Activated CD4-positive, alpha-beta memory T cell treated with anti-CD3 and anti-CD28 coated beads, Interleukin-2, amount 10 ng/mL, durations not matched to agents 7 days and 5 days (primary cell): Measurements from ENCODE around the gene ADAM12. TPM values are rescaled to one million over a fixed set of nuclear protein-coding genes. Genes with fewer than 3 reads are reported as not detected.
"Not testable (repeated sequence)": the region's sequence is repeated elsewhere in the genome, so short reads cannot be mapped to it uniquely, and the experiment has no call there.

Experiments used
- CTCF ChIA-PET: fragments of 350-600 bp; sonication (Branson Sonifier 250); formaldehyde crosslinking; loops from one replicate; lab custom pipeline; 2021; ENCODE audit warnings: antibody characterized with exemption, inconsistent platforms; lab: Charles Lee
- POLR2A ChIA-PET: fragments of 350-600 bp; sonication (Branson Sonifier 250); formaldehyde crosslinking; loops from one replicate; lab custom pipeline; 2021; ENCODE audit warnings: antibody characterized with exemption; lab: Charles Lee
- DNase-seq: peaks from one replicate; pipeline ENCODE4 v3.0.0-alpha.2; 2020
- H3K27ac Mint-ChIP-seq: one replicate; pipeline ENCODE4 v1.8.0; 2021; ENCODE audit warnings: mild to moderate bottlenecking, mixed read lengths
- H3K27me3 Mint-ChIP-seq: one replicate; pipeline ENCODE4 v1.8.0; 2021; ENCODE audit warnings: mixed read lengths
- H3K36me3 Mint-ChIP-seq: one replicate; pipeline ENCODE4 v1.8.0; 2021; ENCODE audit warnings: low read depth, mixed read lengths
- H3K4me1 Mint-ChIP-seq: one replicate; pipeline ENCODE4 v1.8.0; 2021; ENCODE audit warnings: mixed read lengths
- H3K4me3 Mint-ChIP-seq: one replicate; pipeline ENCODE4 v1.8.0; 2021; ENCODE audit warnings: mild to moderate bottlenecking, mixed read lengths
- H3K9me3 Mint-ChIP-seq: one replicate; pipeline ENCODE4 v1.8.0; 2021; ENCODE audit warnings: mixed read lengths
- total RNA-seq, 2 experiments: library from RNA; stranded (reverse); gene quantifications; one replicate each; pipeline ENCODE4 v1.2.3, GENCODE V29; 2021

Gene ADAM12
- total RNA-seq, 2 experiments from 2014 or later: 1.2 to 1.3 TPM

DNA sequence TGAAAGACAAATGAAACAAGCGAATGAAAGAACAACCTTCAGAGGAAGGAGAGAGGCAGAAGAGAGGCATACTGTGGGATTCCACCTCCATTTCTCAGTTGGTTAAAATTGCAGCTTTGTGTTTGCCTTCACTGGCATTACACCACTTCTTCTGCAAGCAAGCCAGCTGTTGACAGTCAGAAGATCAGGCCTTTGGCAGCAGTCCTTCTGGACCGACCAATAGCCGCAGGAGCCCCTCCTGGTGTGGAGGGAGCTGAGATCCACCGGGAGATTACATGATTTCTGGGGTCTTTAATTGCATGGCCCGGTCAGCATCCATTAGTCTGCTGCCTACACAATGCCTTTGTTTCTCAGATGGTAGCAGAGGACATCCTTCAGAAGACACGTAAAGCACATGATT lies 206.7 kb downstream of the ADAM12 start:
- H3K9me3 Mint-ChIP-seq: no peaks in the 10 kb centered on the region
- no peaks in the 10 kb centered on the region for H3K36me3 Mint-ChIP-seq

DNA sequence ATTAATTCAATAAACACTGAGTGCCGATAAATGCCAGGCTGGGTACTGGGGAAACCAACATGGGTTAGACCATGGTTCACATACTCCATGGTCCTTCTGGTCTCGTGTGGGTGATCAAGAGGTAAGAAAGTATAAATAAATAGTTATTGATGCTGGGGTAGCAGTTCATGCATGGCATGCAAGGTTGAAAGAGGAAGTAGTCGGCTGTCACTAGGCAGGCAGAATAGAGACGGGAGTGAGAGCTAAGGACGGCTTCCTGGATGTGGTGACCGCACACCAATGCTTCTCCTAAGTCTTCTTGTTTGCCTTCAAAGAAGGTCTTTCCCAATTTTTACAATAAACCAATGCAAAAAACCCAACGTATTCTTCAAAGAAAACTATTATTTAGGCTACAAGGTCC lies 208.6 kb downstream of the ADAM12 start:
- no peak overlapping the region for H3K4me3 Mint-ChIP-seq
- H3K9me3 Mint-ChIP-seq: no peaks in the 10 kb centered on the region
- no peak for DNase-seq
- H3K4me1 Mint-ChIP-seq: no peaks in the 10 kb centered on the region
- no peak overlapping the region for H3K27ac Mint-ChIP-seq
- no peaks in the 10 kb centered on the region for H3K27me3 Mint-ChIP-seq
- POLR2A ChIA-PET: no interaction called here
- CTCF ChIA-PET: interaction anchor here (0.6 kb wide), 1 partner anchor 623 kb away, joined by 3 read pairs; no protein-coding TSS in a partner anchor
- no peaks in the 10 kb centered on the region for H3K36me3 Mint-ChIP-seq

More for the DNA sequence above, 206.7 kb downstream of the ADAM12 start:
- ChIA-PET POLR2A (no interaction called here), CTCF (no interaction called here)
- DNase-seq: no peak
- H3K27ac Mint-ChIP-seq: no peak overlapping the region
- H3K27me3 Mint-ChIP-seq: no peaks in the 10 kb centered on the region
- no peak overlapping the region for H3K4me3 Mint-ChIP-seq
- H3K4me1 Mint-ChIP-seq: no peaks in the 10 kb centered on the region

DNA sequence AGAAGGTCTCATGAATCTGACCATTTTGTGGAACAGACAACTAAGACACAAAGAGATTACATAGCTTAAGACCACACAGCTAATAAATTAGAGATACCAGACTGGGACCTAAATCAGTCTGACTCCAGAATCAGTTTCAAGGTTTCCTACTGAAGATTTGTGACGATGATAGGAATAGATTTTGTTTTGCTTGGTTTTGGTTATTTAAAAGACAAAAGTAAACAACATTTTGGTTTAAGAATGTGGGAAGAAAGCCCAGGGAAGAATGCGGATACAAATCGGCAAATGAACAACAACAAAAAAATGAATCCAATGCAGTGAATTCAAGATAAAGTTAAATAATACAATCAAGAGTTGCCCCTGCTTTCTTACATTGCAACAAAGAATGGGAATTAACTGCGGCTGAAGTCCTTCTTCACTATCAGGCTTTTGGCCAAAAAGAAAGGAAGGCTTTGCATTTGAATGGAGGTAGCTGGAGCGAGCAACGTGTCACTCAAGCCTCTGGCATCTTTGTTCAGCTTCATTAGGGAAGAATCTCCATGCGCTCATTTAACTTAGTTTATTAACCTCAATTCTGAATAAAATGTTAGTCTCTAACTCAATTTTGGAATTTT lies 210.8 kb downstream of the ADAM12 start:
- H3K36me3 Mint-ChIP-seq: no peaks in the 10 kb centered on the region
- POLR2A ChIA-PET: no interaction called here
- CTCF ChIA-PET: no interaction called here
- DNase-seq: no peak
- H3K27ac Mint-ChIP-seq: no peak overlapping the region
- H3K27me3 Mint-ChIP-seq: no peaks in the 10 kb centered on the region
- peaks cover 4% of the 10 kb centered on the region for H3K9me3 Mint-ChIP-seq
- no peak overlapping the region for H3K4me3 Mint-ChIP-seq
- H3K4me1 Mint-ChIP-seq: no peaks in the 10 kb centered on the region

DNA sequence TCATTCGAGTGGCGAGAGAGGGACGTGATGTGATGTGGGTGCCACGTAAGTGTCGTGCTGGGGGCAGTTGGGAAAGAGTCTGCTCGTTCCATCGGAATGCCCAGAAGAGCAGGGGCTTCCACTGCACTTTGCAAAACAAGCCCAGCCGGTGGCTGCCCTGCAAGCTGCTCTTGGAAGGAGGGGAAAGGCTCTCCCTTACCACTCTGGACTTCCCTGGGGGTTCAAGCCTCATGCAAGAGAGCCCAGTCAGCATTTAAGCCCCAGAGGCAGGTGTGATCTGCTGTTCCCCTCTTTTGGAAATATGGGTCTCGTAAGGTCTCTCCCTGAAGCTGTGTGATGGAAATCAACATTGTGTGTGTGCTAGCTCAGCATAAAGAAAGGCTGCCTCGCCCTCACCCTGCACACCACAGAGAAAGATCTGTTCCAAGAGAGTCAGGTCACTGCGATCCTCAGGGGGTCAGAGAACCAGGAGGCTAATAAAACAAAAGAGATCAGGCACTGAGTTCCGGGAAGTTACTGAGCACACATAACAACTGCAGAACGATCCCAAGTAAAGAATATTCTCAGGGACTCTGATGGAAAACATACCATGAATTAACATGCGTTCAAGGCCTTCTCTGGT lies 212.5 kb downstream of the ADAM12 start:
- H3K27ac Mint-ChIP-seq: no peak overlapping the region
- no peak overlapping the region for H3K4me3 Mint-ChIP-seq
- H3K4me1 Mint-ChIP-seq: no peaks in the 10 kb centered on the region
- no peaks in the 10 kb centered on the region for H3K27me3 Mint-ChIP-seq
- CTCF ChIA-PET: no interaction called here
- DNase-seq: no peak
- POLR2A ChIA-PET: no interaction called here
- H3K36me3 Mint-ChIP-seq: no peaks in the 10 kb centered on the region
- peaks cover 4% of the 10 kb centered on the region for H3K9me3 Mint-ChIP-seq

DNA sequence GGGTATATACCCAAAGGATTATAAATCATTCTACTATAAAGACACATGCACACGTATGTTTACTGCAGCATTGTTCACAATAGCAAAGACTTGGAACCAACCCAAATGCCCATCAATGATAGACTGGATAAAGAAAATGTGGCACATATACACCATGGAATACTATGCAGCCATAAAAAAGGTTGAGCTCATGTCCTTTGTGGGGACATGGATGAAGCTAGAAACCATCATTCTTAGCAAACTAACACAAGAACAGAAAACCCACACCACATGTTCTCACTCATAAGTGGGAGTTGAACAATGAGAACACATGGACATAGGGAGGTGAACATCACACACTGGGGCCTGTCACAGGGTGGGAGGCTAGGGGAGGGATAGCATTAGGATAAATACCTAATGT lies 215.5 kb downstream of the ADAM12 start:
- H3K27me3 Mint-ChIP-seq, DNase-seq, H3K9me3 Mint-ChIP-seq, H3K4me1 Mint-ChIP-seq, H3K4me3 Mint-ChIP-seq, H3K36me3 Mint-ChIP-seq, POLR2A ChIA-PET, CTCF ChIA-PET, H3K27ac Mint-ChIP-seq: not testable (repeated sequence)

DNA sequence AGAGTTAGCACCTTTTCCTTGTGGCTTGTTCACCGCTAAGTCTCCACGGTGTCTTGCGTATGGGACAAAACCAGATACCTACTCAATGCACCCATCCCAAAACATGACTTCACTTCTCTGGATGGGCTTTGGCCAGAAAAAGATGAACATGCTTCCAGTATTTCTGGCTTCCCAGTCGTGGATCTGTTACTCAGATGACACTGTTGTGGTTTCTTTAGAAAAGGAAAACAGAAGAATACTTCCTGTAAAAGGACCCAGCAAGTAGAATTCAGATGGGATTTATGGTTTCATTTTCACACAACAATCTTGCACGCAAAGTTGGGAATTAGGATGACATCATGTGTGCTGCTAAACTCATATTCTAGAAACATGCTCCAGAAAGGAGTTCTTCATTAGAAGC lies 216.7 kb downstream of the ADAM12 start:
- Mint-ChIP-seq H3K27me3 (no peaks in the 10 kb centered on the region), H3K9me3 (peaks cover 7% of the 10 kb centered on the region), H3K36me3 (no peaks in the 10 kb centered on the region), H3K4me3 (no peak overlapping the region), H3K4me1 (no peaks in the 10 kb centered on the region), H3K27ac (no peak overlapping the region)
- no peak for DNase-seq
- POLR2A ChIA-PET: no interaction called here
- CTCF ChIA-PET: no interaction called here

DNA sequence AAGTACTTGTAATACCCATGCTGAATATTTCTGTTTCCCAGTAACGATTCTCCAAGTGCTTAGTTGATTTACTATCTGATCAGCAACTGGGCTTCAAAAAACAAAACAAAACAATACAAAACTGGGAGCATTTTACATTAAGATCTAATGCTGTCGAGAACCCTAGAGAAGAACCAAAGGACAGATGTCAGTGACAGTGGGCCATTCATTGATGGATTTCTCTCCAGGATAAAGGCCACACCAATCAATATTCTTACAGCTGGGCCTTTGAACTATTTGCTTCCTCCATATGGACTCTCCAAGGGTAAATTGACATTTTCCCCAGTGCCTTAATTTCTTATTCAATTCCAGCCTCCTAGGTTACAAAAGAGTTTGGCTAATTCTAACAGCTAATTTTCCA lies 217.5 kb downstream of the ADAM12 start:
- no peak overlapping the region for H3K4me3 Mint-ChIP-seq
- ChIA-PET CTCF (no interaction called here), POLR2A (no interaction called here)
- no peaks in the 10 kb centered on the region for H3K27me3 Mint-ChIP-seq
- DNase-seq: no peak
- H3K9me3 Mint-ChIP-seq: peaks cover 7% of the 10 kb centered on the region
- no peaks in the 10 kb centered on the region for H3K36me3 Mint-ChIP-seq
- H3K4me1 Mint-ChIP-seq: no peaks in the 10 kb centered on the region
- H3K27ac Mint-ChIP-seq: no peak overlapping the region

DNA sequence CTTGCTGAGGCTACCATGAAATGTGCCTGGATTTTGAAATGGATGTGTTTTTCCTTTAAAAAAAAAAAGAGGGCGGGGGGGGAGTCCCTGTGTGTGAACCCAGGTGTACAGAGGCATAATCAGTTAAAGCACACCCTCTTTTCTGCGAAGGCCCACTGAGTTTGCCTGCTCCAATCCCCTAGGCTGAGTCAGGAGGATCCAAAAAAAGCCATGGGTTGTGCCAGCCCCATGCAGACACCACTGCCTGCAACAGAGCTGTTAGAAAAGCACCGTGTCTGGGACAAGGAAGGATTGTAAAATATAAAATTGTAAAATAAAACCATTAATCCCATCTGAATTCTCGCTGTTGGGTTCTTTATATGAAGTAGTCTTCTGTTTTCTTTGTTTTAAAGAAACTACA lies 217.9 kb downstream of the ADAM12 start:
- CTCF ChIA-PET: no interaction called here
- no peaks in the 10 kb centered on the region for H3K27me3 Mint-ChIP-seq
- no peaks in the 10 kb centered on the region for H3K4me1 Mint-ChIP-seq
- no peaks in the 10 kb centered on the region for H3K36me3 Mint-ChIP-seq
- POLR2A ChIA-PET: no interaction called here
- peaks cover 7% of the 10 kb centered on the region for H3K9me3 Mint-ChIP-seq
- no peak overlapping the region for H3K27ac Mint-ChIP-seq
- no peak overlapping the region for H3K4me3 Mint-ChIP-seq
- no peak for DNase-seq

DNA sequence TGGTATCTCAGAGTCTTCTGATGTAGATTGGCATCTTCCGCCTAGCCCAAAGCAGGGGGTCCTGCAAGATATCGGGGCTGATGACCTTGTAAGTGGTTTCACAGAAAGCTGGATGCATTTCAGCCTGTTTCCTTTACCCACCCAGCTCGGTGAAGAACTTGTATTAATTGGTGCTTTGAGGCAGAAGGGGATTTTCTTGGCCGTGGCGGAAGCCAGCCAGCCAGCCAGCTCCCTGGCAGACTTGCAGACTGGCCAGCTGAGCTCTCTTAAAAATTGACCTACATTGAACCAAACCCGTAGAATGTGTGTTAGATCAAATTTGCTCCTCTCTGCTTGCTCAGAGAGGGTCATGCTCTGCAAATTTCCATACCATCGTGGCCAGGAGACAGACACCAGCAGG lies 218.4 kb downstream of the ADAM12 start:
- Mint-ChIP-seq H3K36me3 (no peaks in the 10 kb centered on the region), H3K27me3 (no peaks in the 10 kb centered on the region), H3K4me1 (no peaks in the 10 kb centered on the region), H3K9me3 (peaks cover 7% of the 10 kb centered on the region), H3K27ac (no peak overlapping the region), H3K4me3 (no peak overlapping the region)
- no peak for DNase-seq
- POLR2A ChIA-PET: no interaction called here
- CTCF ChIA-PET: no interaction called here

DNA sequence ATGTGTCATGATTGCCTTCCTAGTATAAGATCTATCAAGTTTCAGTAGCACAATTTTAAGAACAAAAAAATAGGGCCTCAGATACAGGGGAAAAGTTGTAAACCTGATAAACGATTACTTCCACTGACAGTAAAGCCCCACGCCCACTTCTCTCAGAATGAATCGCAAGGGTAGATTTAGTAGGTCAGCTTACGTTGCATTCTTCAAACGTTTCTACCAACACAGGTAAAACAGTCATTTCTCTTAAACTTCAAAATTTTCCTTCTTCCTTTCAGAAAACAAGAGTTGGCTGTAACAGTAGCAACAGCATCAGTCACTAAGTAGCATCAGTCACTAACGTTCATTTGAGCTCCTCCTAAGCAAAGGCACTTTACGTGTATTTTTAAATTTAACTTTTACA lies 221.5 kb downstream of the ADAM12 start:
- H3K4me3 Mint-ChIP-seq: no peak overlapping the region
- CTCF ChIA-PET: no interaction called here
- H3K27me3 Mint-ChIP-seq: no peaks in the 10 kb centered on the region
- no peak overlapping the region for H3K27ac Mint-ChIP-seq
- POLR2A ChIA-PET: no interaction called here
- no peak for DNase-seq
- no peaks in the 10 kb centered on the region for H3K36me3 Mint-ChIP-seq
- H3K9me3 Mint-ChIP-seq: peaks cover 3% of the 10 kb centered on the region
- H3K4me1 Mint-ChIP-seq: no peaks in the 10 kb centered on the region

DNA sequence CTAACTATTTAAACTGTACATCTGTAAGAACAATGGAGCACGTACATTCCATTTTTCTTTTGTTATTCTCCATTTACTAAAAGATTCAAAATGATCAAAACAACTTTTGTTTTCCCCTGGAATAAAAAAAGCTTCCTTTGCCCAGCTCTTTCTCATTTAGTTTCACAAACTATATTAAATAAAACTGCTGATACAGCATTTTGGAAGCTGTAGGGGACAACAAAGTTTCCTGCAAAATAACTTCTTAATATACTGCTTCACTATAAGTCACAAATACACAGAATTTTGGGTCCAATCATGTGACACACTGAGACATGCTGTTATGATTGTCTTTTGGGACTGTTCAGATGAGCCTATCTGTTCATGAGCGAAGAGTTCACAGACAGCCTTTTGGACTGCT lies 222.4 kb downstream of the ADAM12 start:
- Mint-ChIP-seq H3K9me3 (peaks cover 6% of the 10 kb centered on the region), H3K4me3 (no peak overlapping the region), H3K27ac (no peak overlapping the region), H3K36me3 (no peaks in the 10 kb centered on the region), H3K27me3 (no peaks in the 10 kb centered on the region), H3K4me1 (no peaks in the 10 kb centered on the region)
- no peak for DNase-seq
- POLR2A ChIA-PET: no interaction called here
- CTCF ChIA-PET: no interaction called here

DNA sequence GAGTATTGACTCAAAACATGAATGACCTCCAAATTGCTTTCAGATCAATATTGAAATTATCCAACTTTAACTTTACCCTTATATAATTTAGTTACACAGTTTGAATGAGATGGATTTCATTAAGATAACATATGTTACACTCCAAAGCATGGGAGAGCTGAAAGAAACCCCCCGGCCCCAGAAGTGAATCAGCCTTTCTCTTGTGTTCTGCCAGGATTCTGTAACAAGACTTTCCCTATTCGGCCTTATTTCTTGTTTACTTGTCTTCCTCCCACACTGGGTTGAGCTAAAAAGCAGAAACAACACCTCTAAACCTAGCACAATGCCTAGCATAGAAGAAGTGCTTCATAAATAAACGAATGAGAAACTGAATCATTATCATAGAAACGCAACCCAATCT lies 224.8 kb downstream of the ADAM12 start:
- no peaks in the 10 kb centered on the region for H3K4me1 Mint-ChIP-seq
- peaks cover 3% of the 10 kb centered on the region for H3K9me3 Mint-ChIP-seq
- no peaks in the 10 kb centered on the region for H3K27me3 Mint-ChIP-seq
- ChIA-PET CTCF (no interaction called here), POLR2A (no interaction called here)
- DNase-seq: no peak
- no peak overlapping the region for H3K4me3 Mint-ChIP-seq
- H3K27ac Mint-ChIP-seq: no peak overlapping the region
- no peaks in the 10 kb centered on the region for H3K36me3 Mint-ChIP-seq

DNA sequence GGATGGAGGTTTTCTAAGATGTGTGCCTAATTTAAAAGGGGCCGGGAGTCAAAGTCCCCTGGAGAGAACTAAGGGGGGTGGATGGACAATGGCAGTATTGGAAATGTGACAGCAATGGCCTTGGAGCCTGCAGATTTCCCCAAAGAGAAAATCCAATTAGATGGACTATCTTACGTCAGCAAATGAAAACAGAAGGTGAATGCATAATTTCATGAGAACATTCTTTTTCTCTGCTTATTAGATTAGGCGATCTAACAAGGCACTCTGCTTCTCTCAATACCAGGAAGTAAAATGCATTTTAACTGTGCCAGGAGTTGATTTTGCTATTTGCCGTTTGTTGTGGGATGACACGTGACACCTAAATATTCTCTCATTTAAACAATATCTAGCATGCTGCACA lies 226.6 kb downstream of the ADAM12 start:
- peaks cover 7% of the 10 kb centered on the region for H3K9me3 Mint-ChIP-seq
- CTCF ChIA-PET: no interaction called here
- no peaks in the 10 kb centered on the region for H3K27me3 Mint-ChIP-seq

DNA sequence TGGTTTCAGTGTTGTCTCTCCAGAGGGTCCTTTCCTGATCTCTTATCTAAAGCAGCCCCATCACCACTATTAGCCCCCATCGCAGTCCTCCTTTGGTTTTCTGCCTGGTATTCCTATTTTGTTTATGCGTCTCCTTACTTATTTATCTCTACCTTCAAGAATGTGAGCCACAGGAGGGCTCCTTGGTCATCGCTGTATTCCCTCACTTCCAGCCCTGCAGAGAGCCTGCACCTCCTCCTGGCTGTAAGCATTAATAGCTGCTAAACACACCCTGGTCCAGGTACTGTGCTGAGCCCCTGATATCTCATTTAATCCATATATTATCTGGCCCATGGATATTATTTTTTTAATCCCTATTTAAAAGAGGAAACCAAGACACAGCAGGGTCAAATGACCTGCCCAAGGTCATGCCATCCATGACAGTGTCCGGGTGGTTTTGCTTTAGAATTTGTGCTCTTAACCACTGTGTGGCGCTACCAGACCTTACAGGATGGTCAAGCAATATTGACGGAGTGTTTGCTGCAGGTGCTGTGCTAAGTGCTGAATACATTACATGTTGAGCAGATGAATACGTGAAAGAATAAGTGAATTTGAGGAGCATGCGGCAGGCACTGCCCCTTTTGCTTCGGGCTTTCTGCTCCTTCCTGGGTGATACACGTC lies 227.2 kb downstream of the ADAM12 start:
- no peaks in the 10 kb centered on the region for H3K27me3 Mint-ChIP-seq
- no peak for DNase-seq
- ChIA-PET POLR2A (no interaction called here), CTCF (no interaction called here)
- H3K36me3 Mint-ChIP-seq: no peaks in the 10 kb centered on the region
- H3K9me3 Mint-ChIP-seq: peaks cover 7% of the 10 kb centered on the region
- no peaks in the 10 kb centered on the region for H3K4me1 Mint-ChIP-seq
- no peak overlapping the region for H3K27ac Mint-ChIP-seq
- H3K4me3 Mint-ChIP-seq: no peak overlapping the region

More for the DNA sequence above, 226.6 kb downstream of the ADAM12 start:
- Mint-ChIP-seq H3K4me3 (no peak overlapping the region), H3K27ac (no peak overlapping the region), H3K4me1 (no peaks in the 10 kb centered on the region), H3K36me3 (no peaks in the 10 kb centered on the region)
- no peak for DNase-seq
- POLR2A ChIA-PET: no interaction called here
